Panc1 (cell line): ENCODE data around the gene PSME1. TPM values are rescaled to one million over a fixed set of nuclear protein-coding genes. Genes with fewer than 3 reads are reported as not detected.

Experiments
- ATAC-seq: fragments of 200-7000 bp; cut with Tn5 transposase; 2 replicates; pipeline ENCODE4 v1.9.1; 2020; ENCODE audit warnings: mild to moderate bottlenecking, moderate library complexity
- BruUV-seq: library from RNA; stranded (reverse); fragments of 400-500 nt; replicated peaks from 2 replicates; lab custom pipeline; 2021; lab: Mats Ljungman, UMichigan
- CTCF ChIA-PET: fragments of 300-600 bp; sonication (Branson Sonifier 250); formaldehyde crosslinking; loops from one replicate; lab custom pipeline; 2022; ENCODE audit warnings: antibody characterized with exemption; lab: Charles Lee
- POLR2A ChIA-PET: fragments of 300-600 bp; sonication (Branson Sonifier 250); formaldehyde crosslinking; loops from one replicate; lab custom pipeline; 2022; ENCODE audit warnings: antibody characterized with exemption; lab: Charles Lee
- DNase-seq: peaks from one replicate; pipeline ENCODE4 v3.0.0-alpha.2; 2010; ENCODE audit warnings: low read depth, low spot score
- H3K27ac ChIP-seq: 2 replicates; pipeline ENCODE4 v1.5.1; 2011; ENCODE audit warnings: mild to moderate bottlenecking, low read length, inconsistent platforms
- H3K27me3 ChIP-seq: fragments of 200-500 bp; sonication (Bioruptor generic); 2 replicates; pipeline ENCODE4 v1.6.0; 2014; ENCODE audit warnings: low read length, inconsistent platforms; ENCODE audit not compliant: control insufficient read depth, insufficient read depth
- H3K36me3 ChIP-seq: fragments of 200-500 bp; sonication (Bioruptor generic); 2 replicates; pipeline ENCODE4 v1.5.1; 2014; ENCODE audit warnings: inconsistent platforms, mild to moderate bottlenecking, low read length, moderate library complexity; ENCODE audit not compliant: control insufficient read depth, insufficient read depth
- H3K4me1 ChIP-seq: 2 replicates; pipeline ENCODE4 v1.5.1; 2011; ENCODE audit warnings: inconsistent platforms, mild to moderate bottlenecking, low read length, moderate library complexity; ENCODE audit not compliant: control insufficient read depth, insufficient read depth
- H3K4me3 ChIP-seq, 2 experiments: 2 replicates each; pipeline ENCODE4 v1.5.1; 2011 to 2012; ENCODE audit warnings: low read depth in 2 of 2, low read length in 2 of 2, mild to moderate bottlenecking in 2 of 2, inconsistent platforms in 1 of 2, moderate library complexity in 1 of 2
- H3K9me3 ChIP-seq: fragments of 200-500 bp; sonication (Bioruptor generic); 2 replicates; pipeline ENCODE4 v1.5.1; 2014; ENCODE audit warnings: low read depth, mild to moderate bottlenecking, inconsistent platforms, low read length, moderate library complexity; ENCODE audit not compliant: control insufficient read depth, insufficient read depth
- CTCF ChIP-seq: fragments of 450-650 bp; IDR thresholded peaks from 2 replicates; pipeline ENCODE4 v1.5.1; 2017; ENCODE audit warnings: mild to moderate bottlenecking
- POLR2AphosphoS5 ChIP-seq: IDR thresholded peaks from 2 replicates; pipeline ENCODE4 v1.6.1; 2012; ENCODE audit warnings: mild to moderate bottlenecking, low read depth, low read length, moderate library complexity
- REST ChIP-seq, 2 experiments: IDR thresholded peaks; 2 replicates each; pipeline ENCODE4 v1.6.1; 2011 to 2012; ENCODE audit warnings: low read depth in 2 of 2, control low read depth in 1 of 2, low read length in 1 of 2, mild to moderate bottlenecking in 1 of 2, moderate library complexity in 1 of 2; ENCODE audit not compliant: insufficient read depth in 1 of 2
- SIN3A ChIP-seq: IDR thresholded peaks from 2 replicates; pipeline ENCODE4 v1.6.1; 2012; ENCODE audit warnings: low read depth, mild to moderate bottlenecking, low read length, moderate library complexity, borderline replicate concordance; ENCODE audit not compliant: insufficient read depth
- TCF7L2 ChIP-seq: IDR thresholded peaks from 2 replicates; pipeline ENCODE4 v1.6.1; 2011; ENCODE audit warnings: mild to moderate bottlenecking, low read depth, low read length, inconsistent platforms
- in situ Hi-C: cut with HindIII; loops from 2 replicates; pipeline ENCODE4 v1.10.0; 2016; ENCODE audit warnings: low sequenced_read_pairs, low pct_unique_long_range_greater_than_20kb
- intact Hi-C: fragments of 100-400 bp; cut with micrococcal nuclease; formaldehyde crosslinking; loops from one replicate; pipeline ENCODE4 v1.10.0; 2022; ENCODE audit not compliant: unreplicated experiment
- total RNA-seq: library from RNA; stranded (reverse); gene quantifications from one replicate; pipeline ENCODE4 v1.2.1, GENCODE V29; 2021; ENCODE audit not compliant: unreplicated experiment

The PSME1 gene
- total RNA-seq, 1 experiment from 2014 or later: 130 TPM

- no peaks in the 10 kb centered on the region for H3K9me3 ChIP-seq
- no peaks in the 10 kb centered on the region for H3K27me3 ChIP-seq
- no peak overlapping the region for H3K27ac ChIP-seq
- DNase-seq (no peak), ATAC-seq (no peak)
- TF ChIP-seq CTCF: no peak
- no peak for TF ChIP-seq REST (IDR thresholded peaks at IDR 0.05; ENCODE audit: insufficient read depth in 1 of 2, low read depth in 2 of 2, low read length in 1 of 2)
- TF ChIP-seq TCF7L2: no peak
- TF ChIP-seq SIN3A: no peak
- no peak for TF ChIP-seq POLR2AphosphoS5
- peaks cover 15% of the 10 kb centered on the region for H3K4me1 ChIP-seq
- in situ Hi-C loops (no loop called here), intact Hi-C loops (no loop called here)
- no peaks in the 10 kb centered on the region; the same call in 1 of the 2 replicates for H3K36me3 ChIP-seq
- CTCF ChIA-PET: no interaction called here
- BruUV-seq: no TSS peak
- no peak overlapping the region for H3K4me3 ChIP-seq
- POLR2A ChIA-PET: no interaction called here
These were observed 3.0 kb upstream of the PSME1 start for GRCh38 chr14:24132976-24133375.

GRCh38 chr14:24133735-24134134 is 2.3 kb upstream of the PSME1 start:
- peaks cover 22% of the 10 kb centered on the region for H3K4me1 ChIP-seq
- DNase-seq (no peak), ATAC-seq (no peak)
- no peaks in the 10 kb centered on the region for H3K9me3 ChIP-seq
- no peaks in the 10 kb centered on the region; the same call in 1 of the 2 replicates for H3K36me3 ChIP-seq
- no peaks in the 10 kb centered on the region for H3K27me3 ChIP-seq
- no peak overlapping the region for H3K27ac ChIP-seq
- in situ Hi-C loops: no loop called here
- no peak overlapping the region for H3K4me3 ChIP-seq
- TF ChIP-seq CTCF (no peak), TCF7L2 (no peak), POLR2AphosphoS5 (no peak), REST (IDR thresholded peaks at IDR 0.05; ENCODE audit: insufficient read depth in 1 of 2, low read depth in 2 of 2, low read length in 1 of 2) (no peak), SIN3A (no peak)
- ChIA-PET CTCF (no interaction called here), POLR2A (no interaction called here)
- no TSS peak for BruUV-seq
- intact Hi-C loops: no loop called here
